ENCODE results near the gene BEST2.

Gene BEST2

GRCh38 chr19:12794196-12794941 lies 42.8 kb downstream of the BEST2 start:
- no peaks in the 10 kb centered on the region for H4K20me1 ChIP-seq (ENCODE audit: insufficient read depth, low read length)
- no peaks in the 10 kb centered on the region for H3K27me3 ChIP-seq (ENCODE audit: insufficient read depth, low read length)
- H3K27ac ChIP-seq (ENCODE audit: low read depth, low read length, poor library complexity, severe bottlenecking), result peak overlapping the region; percentile 42
- peaks cover 30% of the 10 kb centered on the region for H3K4me1 ChIP-seq (ENCODE audit: insufficient read depth, low read length, severe bottlenecking)
- H3K36me3 ChIP-seq (ENCODE audit: insufficient read depth, low read length), result peaks cover 4% of the 10 kb centered on the region; the same call in 1 of the 2 replicates
- TF ChIP-seq CTCF (IDR thresholded peaks at IDR 0.05; ENCODE audit: low read length) (no peak), EZH2 (IDR thresholded peaks at IDR 0.05; ENCODE audit: borderline replicate concordance, low read length) (no peak)
- H2AFZ ChIP-seq (ENCODE audit: low read length), result no peak overlapping the region
- no peaks in the 10 kb centered on the region for H3F3A ChIP-seq (ENCODE audit: insufficient read depth, low read length)
- peak overlapping the region; percentile 77 for H3K9ac ChIP-seq (ENCODE audit: low read length)
- H3K79me2 ChIP-seq (ENCODE audit: insufficient read depth, low read length), result no peaks in the 10 kb centered on the region
- H3K9me2 ChIP-seq (ENCODE audit: low read depth, low read length), result no peaks in the 10 kb centered on the region
- no peaks in the 10 kb centered on the region for H3K9me3 ChIP-seq (ENCODE audit: low read length)
- peak overlapping the region; percentile 77 for H3K4me2 ChIP-seq (ENCODE audit: low read length)
- peak overlapping the region; percentile 76 for H3K4me3 ChIP-seq (ENCODE audit: low read depth, low read length, poor library complexity, severe bottlenecking)

DNA sequence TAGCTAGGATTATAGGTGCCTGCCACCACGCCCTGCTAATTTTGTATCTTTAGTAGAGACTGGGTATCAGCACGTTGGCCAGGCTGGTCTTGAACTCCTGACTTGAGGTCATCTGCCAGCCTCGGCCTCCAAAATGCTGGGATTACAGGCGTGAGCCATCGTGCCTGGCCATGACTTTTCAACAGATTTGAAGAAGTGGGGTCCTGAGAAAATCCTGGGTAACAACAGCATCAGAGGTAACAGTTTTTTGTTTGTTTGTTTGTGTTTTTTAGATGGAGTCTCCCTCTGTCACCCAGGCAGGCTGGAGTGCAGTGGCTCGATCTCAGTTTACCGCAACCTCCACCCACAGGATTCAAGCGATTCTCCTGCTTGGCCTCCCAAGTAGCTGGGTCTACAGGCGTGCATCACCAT lies 43.4 kb downstream of the BEST2 start:
- Histone ChIP-seq H3K9me3 (ENCODE audit: low read length) (no peaks in the 10 kb centered on the region), H2AFZ (ENCODE audit: low read length) (no peak overlapping the region), H3K4me1 (ENCODE audit: insufficient read depth, low read length, severe bottlenecking) (peaks cover 32% of the 10 kb centered on the region), H3K36me3 (ENCODE audit: insufficient read depth, low read length) (peaks cover 9% of the 10 kb centered on the region; the same call in 1 of the 2 replicates), H3F3A (ENCODE audit: insufficient read depth, low read length) (no peaks in the 10 kb centered on the region), H3K27me3 (ENCODE audit: insufficient read depth, low read length) (no peaks in the 10 kb centered on the region), H3K9me2 (ENCODE audit: low read depth, low read length) (no peaks in the 10 kb centered on the region), H3K4me3 (ENCODE audit: low read depth, low read length, poor library complexity, severe bottlenecking) (no peak overlapping the region), H3K79me2 (ENCODE audit: insufficient read depth, low read length) (no peaks in the 10 kb centered on the region), H3K9ac (ENCODE audit: low read length) (no peak overlapping the region), H3K27ac (ENCODE audit: low read depth, low read length, poor library complexity, severe bottlenecking) (peak overlapping the region; percentile 42), H3K4me2 (ENCODE audit: low read length) (no peak overlapping the region), H4K20me1 (ENCODE audit: insufficient read depth, low read length) (no peaks in the 10 kb centered on the region)
- TF ChIP-seq CTCF (IDR thresholded peaks at IDR 0.05; ENCODE audit: low read length), result no peak
- no peak for TF ChIP-seq EZH2 (IDR thresholded peaks at IDR 0.05; ENCODE audit: borderline replicate concordance, low read length)

DNA sequence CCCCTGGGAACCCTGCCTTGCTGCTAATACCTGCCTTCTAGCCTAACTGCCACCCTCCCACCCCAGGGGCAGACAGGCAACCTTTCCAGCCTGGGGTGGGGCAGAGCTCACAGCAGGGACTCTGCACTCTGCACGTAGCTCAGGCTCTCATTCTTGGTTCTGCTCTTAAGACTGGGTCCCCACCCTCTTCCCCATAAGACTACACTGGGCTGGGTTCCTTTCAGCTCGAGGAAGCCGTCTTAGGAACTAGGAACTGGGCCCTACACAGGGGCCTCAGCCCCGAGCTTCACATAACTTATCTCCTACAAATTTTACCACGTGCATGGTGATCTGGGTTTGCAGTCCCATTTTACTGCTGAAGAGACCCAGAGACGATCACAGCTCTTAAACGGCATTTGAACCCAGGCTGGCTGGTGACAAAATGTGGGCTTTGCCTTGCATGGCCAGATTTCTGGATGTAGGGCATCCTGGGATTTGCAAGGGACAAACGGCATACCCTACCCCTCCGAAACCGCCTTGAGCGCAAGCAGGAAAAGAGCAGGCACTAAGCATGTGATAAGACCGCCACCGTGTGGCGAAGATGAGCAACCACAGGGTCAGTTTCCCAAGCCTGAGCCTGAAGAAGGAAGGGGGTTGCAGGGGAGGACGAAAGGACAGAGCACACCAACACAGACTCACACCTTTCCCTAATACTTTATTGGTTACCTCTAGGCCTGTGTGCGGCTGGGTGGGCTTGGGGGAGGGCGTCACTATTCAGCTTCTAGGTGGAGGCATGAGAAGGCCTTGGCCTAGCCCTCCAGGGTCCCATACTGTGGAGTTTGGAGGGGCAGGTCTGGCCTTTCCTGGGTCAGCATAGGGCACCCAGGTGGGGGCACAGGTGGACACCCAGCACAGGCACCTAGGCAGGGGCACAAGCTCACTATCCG lies 44.8 kb downstream of the BEST2 start:
- Histone ChIP-seq H3K9me3 (ENCODE audit: low read length) (no peaks in the 10 kb centered on the region), H2AFZ (ENCODE audit: low read length) (no peak overlapping the region), H3K79me2 (ENCODE audit: insufficient read depth, low read length) (no peaks in the 10 kb centered on the region), H3K9me2 (ENCODE audit: low read depth, low read length) (no peaks in the 10 kb centered on the region), H3K4me1 (ENCODE audit: insufficient read depth, low read length, severe bottlenecking) (peaks cover 29% of the 10 kb centered on the region), H3K4me2 (ENCODE audit: low read length) (peak overlapping the region; percentile 17; the same call in 1 of the 2 replicates), H3K27me3 (ENCODE audit: insufficient read depth, low read length) (no peaks in the 10 kb centered on the region), H3K27ac (ENCODE audit: low read depth, low read length, poor library complexity, severe bottlenecking) (peak overlapping the region; percentile 34), H3K4me3 (ENCODE audit: low read depth, low read length, poor library complexity, severe bottlenecking) (no peak overlapping the region), H3K9ac (ENCODE audit: low read length) (peak overlapping the region; percentile 10; the same call in 1 of the 2 replicates), H3F3A (ENCODE audit: insufficient read depth, low read length) (no peaks in the 10 kb centered on the region), H3K36me3 (ENCODE audit: insufficient read depth, low read length) (peaks cover 16% of the 10 kb centered on the region; the same call in 1 of the 2 replicates), H4K20me1 (ENCODE audit: insufficient read depth, low read length) (no peaks in the 10 kb centered on the region)
- TF ChIP-seq EZH2 (IDR thresholded peaks at IDR 0.05; ENCODE audit: borderline replicate concordance, low read length) (no peak), CTCF (IDR thresholded peaks at IDR 0.05; ENCODE audit: low read length) (peak; percentile 93)

Measured in OCI-LY1 (cell line).